GM18873 (cell line): ENCODE measurements around the gene KRT33A.
"Not testable (repeated sequence)": the region's sequence is repeated elsewhere in the genome, so short reads cannot be mapped to it uniquely, and the experiment has no call there.

Experiments used
- ATAC-seq: cut with Tn5 transposase; IDR thresholded peaks from one replicate; pipeline ENCODE4 v1.9.1; 2021; ENCODE audit warnings: mild to moderate bottlenecking, moderate library complexity, moderate number of reproducible peaks; ENCODE audit not compliant: unreplicated experiment, low FRiP score

Gene KRT33A

GRCh38 chr17:41366070-41366469, 15.4 kb upstream of the KRT33A start:
- ATAC-seq, result no peak

- ATAC-seq, result no peak
These were observed 13.3 kb upstream of the KRT33A start for GRCh38 chr17:41363881-41364280.

- no peak for ATAC-seq
These were observed 9.8 kb upstream of the KRT33A start for GRCh38 chr17:41360296-41360995.

- no peak for ATAC-seq
These were observed 3.9 kb upstream of the KRT33A start for GRCh38 chr17:41354536-41354935.

GRCh38 chr17:41352597-41353366, 2.2 kb upstream of the KRT33A start:
- ATAC-seq, result no peak

- no peak for ATAC-seq
These were observed 549 bp upstream of the KRT33A start for GRCh38 chr17:41351177-41351576.

GRCh38 chr17:41347869-41348760, 2.5 kb downstream of the KRT33A start:
- no peak for ATAC-seq

- not testable (repeated sequence) for ATAC-seq
These were observed 4.2 kb downstream of the KRT33A start for GRCh38 chr17:41346421-41346820.

- ATAC-seq, result no peak
These were observed 4.6 kb downstream of the KRT33A start for GRCh38 chr17:41345992-41346391.

GRCh38 chr17:41343029-41343428, 7.6 kb downstream of the KRT33A start:
- ATAC-seq, result no peak

- no peak for ATAC-seq
These were observed 9.4 kb downstream of the KRT33A start for GRCh38 chr17:41340934-41341861.

- no peak for ATAC-seq
These were observed 10.1 kb downstream of the KRT33A start for GRCh38 chr17:41340494-41340893.

- ATAC-seq, result no peak
These were observed 11.0 kb downstream of the KRT33A start for GRCh38 chr17:41339571-41340172.

- no peak for ATAC-seq
These were observed 11.6 kb downstream of the KRT33A start for GRCh38 chr17:41338961-41339485.

- no peak for ATAC-seq
These were observed 14.9 kb downstream of the KRT33A start for GRCh38 chr17:41335747-41336146.

GRCh38 chr17:41334385-41335305, 16.0 kb downstream of the KRT33A start:
- no peak for ATAC-seq

- ATAC-seq, result no peak
These were observed 16.8 kb downstream of the KRT33A start for GRCh38 chr17:41333836-41334235.

- ATAC-seq, result no peak
These were observed 17.5 kb downstream of the KRT33A start for GRCh38 chr17:41333098-41333497.
